ENCODE data around the gene ZNF566.

Gene ZNF566

GRCh38 chr19:36449059-36449670 lies 40.2 kb downstream of the ZNF566 start:
- no peak for DNase-seq (ENCODE audit: low read depth in 2 of 2, low spot score in 1 of 2)

GRCh38 chr19:36441339-36441738 lies 48.0 kb downstream of the ZNF566 start:
- DNase-seq (ENCODE audit: low read depth in 2 of 2, low spot score in 1 of 2): no peak

GRCh38 chr19:36436531-36436930 lies 52.8 kb downstream of the ZNF566 start:
- no peak for DNase-seq (ENCODE audit: low read depth in 2 of 2, low spot score in 1 of 2)

- DNase-seq (ENCODE audit: low read depth in 2 of 2, low spot score in 1 of 2): no peak
These were observed 65.4 kb downstream of the ZNF566 start for GRCh38 chr19:36423925-36424324.

- DNase-seq (ENCODE audit: low read depth in 2 of 2, low spot score in 1 of 2): no peak
These were observed 67.4 kb downstream of the ZNF566 start for GRCh38 chr19:36421749-36422481.

- no peak for DNase-seq (ENCODE audit: low read depth in 2 of 2, low spot score in 1 of 2)
These were observed 68.2 kb downstream of the ZNF566 start for GRCh38 chr19:36420961-36421748.

- peak; percentile 45 to 60 for DNase-seq (ENCODE audit: low read depth in 2 of 2, low spot score in 1 of 2)
These were observed 70.9 kb downstream of the ZNF566 start, which contains the start of gene ZFP82 for GRCh38 chr19:36418287-36419001. Gene ZFP82 (minus strand): TSS chr19:36418644. CDS start chr19:36409789, 8,855 bp downstream.

- DNase-seq (ENCODE audit: low read depth in 2 of 2, low spot score in 1 of 2): no peak
These were observed 71.5 kb downstream of the ZNF566 start for GRCh38 chr19:36417752-36418286.

- DNase-seq (ENCODE audit: low read depth in 2 of 2, low spot score in 1 of 2): no peak
These were observed 79.5 kb downstream of the ZNF566 start for GRCh38 chr19:36409841-36410240.

GRCh38 chr19:36408101-36408500 lies 81.3 kb downstream of the ZNF566 start:
- DNase-seq (ENCODE audit: low read depth in 2 of 2, low spot score in 1 of 2): no peak

- no peak for DNase-seq (ENCODE audit: low read depth in 2 of 2, low spot score in 1 of 2)
These were observed 84.9 kb downstream of the ZNF566 start for GRCh38 chr19:36404498-36404897.

- DNase-seq (ENCODE audit: low read depth in 2 of 2, low spot score in 1 of 2): no peak
These were observed 87.9 kb downstream of the ZNF566 start for GRCh38 chr19:36401475-36401874.

GRCh38 chr19:36398571-36398970 lies 90.8 kb downstream of the ZNF566 start:
- no peak for DNase-seq (ENCODE audit: low read depth in 2 of 2, low spot score in 1 of 2)
